Activated B cell treated with CpG ODN at 0.5 μM for 24 hours (primary cell): ENCODE measurements around the gene FCGR2B. TPM values are rescaled to one million over a fixed set of nuclear protein-coding genes. Genes with fewer than 3 reads are reported as not detected.
"Not testable (repeated sequence)": the region's sequence is repeated elsewhere in the genome, so short reads cannot be mapped to it uniquely, and the experiment has no call there.

Source experiments
- ATAC-seq: fragments of 200-7000 bp; cut with Tn5 transposase; one replicate; pipeline ENCODE4 v1.10.0; 2021; ENCODE audit warnings: low read depth, mild to moderate bottlenecking, moderate library complexity
- CTCF ChIA-PET: fragments of 350-600 bp; sonication (Branson Sonifier 250); formaldehyde crosslinking; loops from one replicate; lab custom pipeline; 2021; ENCODE audit warnings: antibody characterized with exemption; lab: Charles Lee
- POLR2A ChIA-PET: fragments of 350-600 bp; sonication (Branson Sonifier 250); formaldehyde crosslinking; loops from one replicate; lab custom pipeline; 2021; ENCODE audit warnings: antibody characterized with exemption; lab: Charles Lee
- DNase-seq: peaks from one replicate; pipeline ENCODE4 v3.0.0; 2022
- H3K27ac Mint-ChIP-seq: one replicate; pipeline ENCODE4 v1.8.0; 2020; ENCODE audit warnings: mixed read lengths
- H3K27me3 Mint-ChIP-seq: one replicate; pipeline ENCODE4 v1.8.0; 2021; ENCODE audit warnings: mixed read lengths
- H3K36me3 Mint-ChIP-seq: one replicate; pipeline ENCODE4 v1.8.0; 2021; ENCODE audit warnings: low read depth, mixed read lengths
- H3K4me1 Mint-ChIP-seq: one replicate; pipeline ENCODE4 v1.8.0; 2021; ENCODE audit warnings: mixed read lengths
- H3K4me3 Mint-ChIP-seq: one replicate; pipeline ENCODE4 v1.8.0; 2020; ENCODE audit warnings: mild to moderate bottlenecking, mixed read lengths
- H3K9me3 Mint-ChIP-seq: one replicate; pipeline ENCODE4 v1.8.0; 2020; ENCODE audit warnings: mixed read lengths
- intact Hi-C: fragments of 100-400 bp; cut with micrococcal nuclease; formaldehyde crosslinking; loops from one replicate; pipeline ENCODE4 v1.15.1; 2024
- total RNA-seq: library from RNA; stranded (reverse); gene quantifications from 2 replicates; pipeline ENCODE4 v1.2.3, GENCODE V29; 2022

Gene FCGR2B
- total RNA-seq, 1 donor from 2014 or later: 77.5 TPM

- H3K36me3 Mint-ChIP-seq, H3K4me3 Mint-ChIP-seq, CTCF ChIA-PET, ATAC-seq, H3K9me3 Mint-ChIP-seq, H3K4me1 Mint-ChIP-seq, H3K27me3 Mint-ChIP-seq, POLR2A ChIA-PET, DNase-seq, H3K27ac Mint-ChIP-seq, intact Hi-C loops: not testable (repeated sequence)
Observed at GRCh38 chr1:161653541-161653940, 9.4 kb upstream of the FCGR2B start.

- H3K9me3 Mint-ChIP-seq, POLR2A ChIA-PET, intact Hi-C loops, H3K4me3 Mint-ChIP-seq, H3K27me3 Mint-ChIP-seq, CTCF ChIA-PET, ATAC-seq, H3K27ac Mint-ChIP-seq, H3K4me1 Mint-ChIP-seq, H3K36me3 Mint-ChIP-seq, DNase-seq: not testable (repeated sequence)
Observed at GRCh38 chr1:161653971-161654370, 9.0 kb upstream of the FCGR2B start.

GRCh38 chr1:161658524-161658923 lies 4.4 kb upstream of the FCGR2B start:
- H3K27me3 Mint-ChIP-seq, H3K4me1 Mint-ChIP-seq, DNase-seq, H3K27ac Mint-ChIP-seq, CTCF ChIA-PET, H3K9me3 Mint-ChIP-seq, POLR2A ChIA-PET, intact Hi-C loops, H3K4me3 Mint-ChIP-seq, H3K36me3 Mint-ChIP-seq: not testable (repeated sequence)
- peak; percentile 36 for ATAC-seq

- H3K36me3 Mint-ChIP-seq, CTCF ChIA-PET, H3K4me3 Mint-ChIP-seq, H3K9me3 Mint-ChIP-seq, H3K27me3 Mint-ChIP-seq, H3K27ac Mint-ChIP-seq, intact Hi-C loops, H3K4me1 Mint-ChIP-seq, POLR2A ChIA-PET, DNase-seq: not testable (repeated sequence)
- peak; percentile 41 for ATAC-seq
Observed at GRCh38 chr1:161661660-161662311, 1.2 kb upstream of the FCGR2B start.

GRCh38 chr1:161663569-161663968 lies 626 bp downstream of the FCGR2B start:
- H3K27me3 Mint-ChIP-seq, CTCF ChIA-PET, H3K4me3 Mint-ChIP-seq, H3K9me3 Mint-ChIP-seq, intact Hi-C loops, H3K4me1 Mint-ChIP-seq, H3K36me3 Mint-ChIP-seq, POLR2A ChIA-PET, H3K27ac Mint-ChIP-seq, DNase-seq: not testable (repeated sequence)
- peak; percentile 20 for ATAC-seq

GRCh38 chr1:161664689-161665088 lies 1.7 kb downstream of the FCGR2B start:
- POLR2A ChIA-PET, intact Hi-C loops, CTCF ChIA-PET, H3K4me1 Mint-ChIP-seq, H3K4me3 Mint-ChIP-seq, H3K36me3 Mint-ChIP-seq, H3K27me3 Mint-ChIP-seq, DNase-seq, H3K9me3 Mint-ChIP-seq, ATAC-seq, H3K27ac Mint-ChIP-seq: not testable (repeated sequence)

GRCh38 chr1:161671045-161672020 lies 8.4 kb downstream of the FCGR2B start:
- DNase-seq, H3K9me3 Mint-ChIP-seq, intact Hi-C loops, POLR2A ChIA-PET, CTCF ChIA-PET, H3K27ac Mint-ChIP-seq, H3K27me3 Mint-ChIP-seq, H3K4me3 Mint-ChIP-seq, ATAC-seq, H3K4me1 Mint-ChIP-seq: not testable (repeated sequence)
- H3K36me3 Mint-ChIP-seq: peaks cover 33% of the 10 kb centered on the region

- H3K4me3 Mint-ChIP-seq, DNase-seq, H3K27ac Mint-ChIP-seq, intact Hi-C loops, H3K27me3 Mint-ChIP-seq, ATAC-seq, CTCF ChIA-PET, H3K9me3 Mint-ChIP-seq, POLR2A ChIA-PET, H3K4me1 Mint-ChIP-seq: not testable (repeated sequence)
- H3K36me3 Mint-ChIP-seq: peaks cover 51% of the 10 kb centered on the region
Observed at GRCh38 chr1:161673437-161673836, 10.5 kb downstream of the FCGR2B start.

- ATAC-seq, POLR2A ChIA-PET, H3K27me3 Mint-ChIP-seq, DNase-seq, intact Hi-C loops, H3K4me3 Mint-ChIP-seq, H3K27ac Mint-ChIP-seq, H3K4me1 Mint-ChIP-seq, H3K9me3 Mint-ChIP-seq, CTCF ChIA-PET: not testable (repeated sequence)
- H3K36me3 Mint-ChIP-seq: peaks cover 57% of the 10 kb centered on the region
Observed at GRCh38 chr1:161674447-161674846, 11.5 kb downstream of the FCGR2B start.

- H3K4me3 Mint-ChIP-seq, H3K4me1 Mint-ChIP-seq, H3K9me3 Mint-ChIP-seq, intact Hi-C loops, CTCF ChIA-PET, POLR2A ChIA-PET, H3K27ac Mint-ChIP-seq, ATAC-seq, DNase-seq, H3K27me3 Mint-ChIP-seq: not testable (repeated sequence)
- H3K36me3 Mint-ChIP-seq: peaks cover 57% of the 10 kb centered on the region
Observed at GRCh38 chr1:161674908-161675307, 12.0 kb downstream of the FCGR2B start.
